Psoas muscle (tissue), 8 donors: ENCODE data around the gene RAB33B. TPM values are rescaled to one million over a fixed set of nuclear protein-coding genes. Genes with fewer than 3 reads are reported as not detected.

Experiments used
- ATAC-seq, 4 donors: fragments of 200-7000 bp; cut with Tn5 transposase; one replicate each; pipeline ENCODE4 v1.9.1; 2020; ENCODE audit warnings: moderate library complexity in 3 of 4, mild to moderate bottlenecking in 2 of 4
- DNase-seq, 2 donors: peaks; one replicate each; pipeline ENCODE4 v3.0.0-alpha.2; 2020
- H3K27ac ChIP-seq: fragments of 200-600 bp; one replicate; pipeline ENCODE4 v1.8.0; 2022
- H3K27me3 ChIP-seq, 3 donors: fragments of 200-600 bp in 1 of 3; one replicate each; pipeline versions ENCODE4 v1.6.1 to v1.8.0; 2013 to 2022; ENCODE audit warnings: low read length in 2 of 3, mild to moderate bottlenecking in 2 of 3, moderate library complexity in 1 of 3; ENCODE audit not compliant: insufficient read depth in 3 of 3
- H3K36me3 ChIP-seq, 2 donors: fragments of 200-600 bp in 1 of 2; one replicate each; pipeline versions ENCODE4 v1.6.1 to v1.8.0; 2013 to 2022; ENCODE audit warnings: low read depth in 1 of 2, mild to moderate bottlenecking in 1 of 2, moderate library complexity in 1 of 2; ENCODE audit not compliant: insufficient read depth in 1 of 2
- H3K4me1 ChIP-seq: fragments of 200-600 bp; one replicate; pipeline ENCODE4 v1.8.0; 2022
- H3K4me3 ChIP-seq: fragments of 200-600 bp; one replicate; pipeline ENCODE4 v1.8.0; 2022; ENCODE audit warnings: mild to moderate bottlenecking
- H3K9me3 ChIP-seq: fragments of 200-600 bp; one replicate; pipeline ENCODE4 v1.8.0; 2022
- WGBS, 3 donors: extraction: QIAGEN DNeasy Blood & Tissue Kit; methylation state at CpG; one replicate each; pipeline versions ENCODE4 v1.1.6 to v1.1.7; 2013; 5-methylcytosine and 5-hydroxymethylcytosine counted together
- intact Hi-C, 2 donors: fragments of 100-400 bp; cut with DNase I; formaldehyde crosslinking; loops; one replicate each; pipeline versions ENCODE4 v1.11.0 to v1.14.2; 2022
- polyA plus RNA-seq, 3 donors: library from polyadenylated mRNA; stranded (reverse); fragments of 200-250 nt; gene quantifications; one replicate each; pipeline ENCODE4 v1.2.3, GENCODE V29; 2013
- total RNA-seq, 4 donors: library from RNA; stranded (reverse); fragmentation: NEBNext Ultra II Directional in 2 of 4; extraction: Animal tissue kit (Norgen Biotek cat#: 25700) in 2 of 4; gene quantifications; one replicate each; pipeline versions ENCODE4 v1.2.1 to v1.2.4, GENCODE V29; 2021 to 2023
- TF ChIP-seq, protein P1 (sequence below): fragments of 200-600 bp; IDR thresholded peaks from one replicate; pipeline ENCODE4 v1.8.0; 2022; ENCODE audit warnings: antibody characterized with exemption
- donor health status: healthy with polysubstance abuse.
- donor health status: DM: no; HTN: no; CAD: no; lungs with moderate emphysema.
- donor health status: Bipolar disorder and iron deficiency.
- donor health status: healthy.
- donor health status: DM: yes; HTN: yes; CAD: no.
- donor health status: DM: no; HTN: no; CAD: no.
- donor health status: DM: no; HTN: no; CAD: no.
- donor health status: DM: yes; HTN: yes; CAD: no.

The RAB33B gene
- total and polyA plus RNA-seq, 7 donors, result 1.3 to 4.0 (median 3.4) TPM

DNA sequence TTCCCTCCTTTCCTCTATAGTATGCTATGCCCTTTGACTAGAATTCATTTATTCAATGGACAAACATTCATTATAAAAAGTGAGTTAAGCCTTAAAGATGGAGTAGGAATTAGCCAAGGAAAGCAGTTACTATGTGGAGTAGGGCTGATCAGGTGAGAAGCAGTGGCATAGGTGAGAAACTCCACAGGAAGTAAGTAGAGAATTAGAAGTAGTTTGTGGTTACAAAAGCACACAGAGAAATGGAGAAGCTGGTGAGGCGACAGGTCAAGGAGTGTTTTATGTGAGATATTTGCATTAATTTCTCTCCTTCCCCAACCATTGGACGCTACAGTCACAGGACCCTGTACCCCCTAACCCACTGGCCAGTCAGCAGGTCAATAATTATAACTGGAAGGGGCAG is 71.5 kb downstream of the RAB33B start:
- Histone ChIP-seq H3K36me3 (peaks cover 0 to 93% of the 10 kb centered on the region in 2 donors), H3K27me3 (no peaks in the 10 kb centered on the region), H3K4me1 (peaks cover 8% of the 10 kb centered on the region), H3K27ac (no peak overlapping the region), H3K9me3 (no peaks in the 10 kb centered on the region), H3K4me3 (no peak overlapping the region)
- WGBS, 3 donors, result 44 to 50% (median 45%) methylated on average over 2 of the region's 2 CpGs
- DNase-seq (no peak), ATAC-seq (no peak)
- TF ChIP-seq, protein P1, sequence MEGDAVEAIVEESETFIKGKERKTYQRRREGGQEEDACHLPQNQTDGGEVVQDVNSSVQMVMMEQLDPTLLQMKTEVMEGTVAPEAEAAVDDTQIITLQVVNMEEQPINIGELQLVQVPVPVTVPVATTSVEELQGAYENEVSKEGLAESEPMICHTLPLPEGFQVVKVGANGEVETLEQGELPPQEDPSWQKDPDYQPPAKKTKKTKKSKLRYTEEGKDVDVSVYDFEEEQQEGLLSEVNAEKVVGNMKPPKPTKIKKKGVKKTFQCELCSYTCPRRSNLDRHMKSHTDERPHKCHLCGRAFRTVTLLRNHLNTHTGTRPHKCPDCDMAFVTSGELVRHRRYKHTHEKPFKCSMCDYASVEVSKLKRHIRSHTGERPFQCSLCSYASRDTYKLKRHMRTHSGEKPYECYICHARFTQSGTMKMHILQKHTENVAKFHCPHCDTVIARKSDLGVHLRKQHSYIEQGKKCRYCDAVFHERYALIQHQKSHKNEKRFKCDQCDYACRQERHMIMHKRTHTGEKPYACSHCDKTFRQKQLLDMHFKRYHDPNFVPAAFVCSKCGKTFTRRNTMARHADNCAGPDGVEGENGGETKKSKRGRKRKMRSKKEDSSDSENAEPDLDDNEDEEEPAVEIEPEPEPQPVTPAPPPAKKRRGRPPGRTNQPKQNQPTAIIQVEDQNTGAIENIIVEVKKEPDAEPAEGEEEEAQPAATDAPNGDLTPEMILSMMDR, result no peak
- intact Hi-C loops, result no loop called here

Other genes starting within 250 kb of the RAB33B start
- 1 to 10 TPM in 1 of 4 donors, under 1 TPM in 2, not detected in 1; 0.26 to 1.0 (median 0.34) TPM for gene MGARP, start 173.9 kb upstream of the RAB33B start, total RNA-seq
- gene MGARP, start 173.9 kb upstream of the RAB33B start, polyA plus RNA-seq, result 1 to 10 TPM in 1 of 3 donors, under 1 TPM in 2; 0.13 to 2.1 (median 0.27) TPM
- 10 to 100 TPM; 31.9 to 53.7 (median 48.9) TPM for gene NAA15, start 152.6 kb upstream of the RAB33B start, total RNA-seq
- gene NAA15, start 152.6 kb upstream of the RAB33B start, polyA plus RNA-seq, result 10 to 100 TPM; 17.2 to 43.0 (median 26.1) TPM
- gene NDUFC1, start 151.6 kb upstream of the RAB33B start, total RNA-seq, result 100 to 1,000 TPM in 3 of 4 donors, 10 to 100 TPM in 1; 91.6 to 127 (median 111) TPM
- 100 to 1,000 TPM in 2 of 3 donors, 10 to 100 TPM in 1; 77.8 to 143 (median 123) TPM for gene NDUFC1, start 151.6 kb upstream of the RAB33B start, polyA plus RNA-seq
- gene SETD7, start 102.1 kb downstream of the RAB33B start, total RNA-seq, result 10 to 100 TPM; 78.4 to 96.0 (median 91.4) TPM
- 10 to 100 TPM; 15.2 to 70.1 (median 38.8) TPM for gene SETD7, start 102.1 kb downstream of the RAB33B start, polyA plus RNA-seq
- gene MGST2, start 211.7 kb downstream of the RAB33B start, total RNA-seq, result 10 to 100 TPM; 18.2 to 56.2 (median 50.4) TPM
- gene MGST2, start 211.7 kb downstream of the RAB33B start, polyA plus RNA-seq, result 10 to 100 TPM; 25.6 to 47.0 (median 32.7) TPM